ENCODE results near the gene TMC3. TPM values are rescaled to one million over a fixed set of nuclear protein-coding genes. Genes with fewer than 3 reads are reported as not detected.
A peak's percentile ranks its signal among the peaks of the same experiment; 100 is the strongest.

TMC3 gene
- polyA plus RNA-seq (2011; rRNA removed): not detected in 2 replicates
- polyA plus RNA-seq (2012; cell fraction: cytosol; rRNA removed): not detected in 2 replicates
- not detected in 2 replicates for polyA plus RNA-seq (2012; cell fraction: nucleus; rRNA removed)
- polyA plus RNA-seq (2017; fragmentation: RNase III; extraction: RNeasy Plus Mini Kit Qiagen cat#74134 plus additional on column Dnase treatment): not detected in 3 replicates
- polyA minus RNA-seq (2011; rRNA and poly(A)+ RNA removed): 0.04 TPM in 1 of 2 replicates, not detected in the other

- no peaks in the 10 kb centered on the region for H3K9me3 ChIP-seq
- ChIA-PET POLR2A (no interaction called here), CTCF (interaction anchor here (0.7 to 2.3 kb wide), 4 partner anchors 18 to 267 kb away, joined by 3 to 6 read pairs (median 4); no protein-coding TSS in a partner anchor)
- no peak for DNase-seq (ENCODE audit: low read depth in 1 of 2, low spot score in 1 of 2)
- TF ChIP-seq ZNF302 (CRISPR knock-in tag; IDR thresholded peaks at IDR 0.05): no peak
- H3K4me3 ChIP-seq: no peak within 1 kb of the TSS
- H3K27ac ChIP-seq: no peak within 1 kb of the TSS
- no peaks in the 10 kb centered on the region for H3K4me1 ChIP-seq
- FAIRE-seq: no peak
- ATAC-seq: peak in 1 of 2 experiments; percentile 25; a peak in 1 of 6 replicates
- no peak within 1 kb of the TSS for H3K4me2 ChIP-seq
- 24% methylated on average over 11 of the region's 11 CpGs for WGBS (ENCODE audit: missing lambda C conversion rate)
Measured at GRCh38 chr15:81373775-81374395, at the start of gene TMC3. TSS of gene TMC3 (minus strand) at chr15:81374213. CDS start at chr15:81374077, 136 bp downstream.

- Histone ChIP-seq H3K4me1 (no peaks in the 10 kb centered on the region), H3K27ac (no peak overlapping the region), H3K9me3 (no peaks in the 10 kb centered on the region), H3K4me2 (no peak overlapping the region), H3K4me3 (no peak overlapping the region)
- CTCF ChIA-PET: interaction anchor here (0.6 to 3.2 kb wide), 4 partner anchors 11 to 147 kb away, joined by 3 to 22 read pairs (median 4); no protein-coding TSS in a partner anchor
- 0% methylated on average over 1 of the region's 1 CpG for WGBS (ENCODE audit: missing lambda C conversion rate)
- TF ChIP-seq ZSCAN20 (CRISPR knock-in tag; IDR thresholded peaks at IDR 0.05): no peak
- no peak for TF ChIP-seq TFCP2L1 (CRISPR knock-in tag; IDR thresholded peaks at IDR 0.05)
- no peak for TF ChIP-seq CBX8 (IDR thresholded peaks at IDR 0.05)
- TF ChIP-seq, protein P1, sequence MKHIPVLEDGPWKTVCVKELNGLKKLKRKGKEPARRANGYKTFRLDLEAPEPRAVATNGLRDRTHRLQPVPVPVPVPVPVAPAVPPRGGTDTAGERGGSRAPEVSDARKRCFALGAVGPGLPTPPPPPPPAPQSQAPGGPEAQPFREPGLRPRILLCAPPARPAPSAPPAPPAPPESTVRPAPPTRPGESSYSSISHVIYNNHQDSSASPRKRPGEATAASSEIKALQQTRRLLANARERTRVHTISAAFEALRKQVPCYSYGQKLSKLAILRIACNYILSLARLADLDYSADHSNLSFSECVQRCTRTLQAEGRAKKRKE (CRISPR knock-in tag; IDR thresholded peaks at IDR 0.05; ENCODE audit: low read depth): no peak
- TF ChIP-seq FOSL2 (IDR thresholded peaks at IDR 0.05): no peak
- TF ChIP-seq FOSL2 (CRISPR knock-in tag; IDR thresholded peaks at IDR 0.05): no peak
- no peak for TF ChIP-seq HMGXB4 (CRISPR knock-in tag; IDR thresholded peaks at IDR 0.05; ENCODE audit: borderline replicate concordance)
- no peak for TF ChIP-seq HDAC2 (IDR thresholded peaks at IDR 0.05)
- no peak for TF ChIP-seq CBX2 (IDR thresholded peaks at IDR 0.05; ENCODE audit: borderline replicate concordance, low read depth)
- no peak for TF ChIP-seq MAFK (IDR thresholded peaks at IDR 0.05; ENCODE audit: partially characterized antibody)
- TF ChIP-seq, protein P2, sequence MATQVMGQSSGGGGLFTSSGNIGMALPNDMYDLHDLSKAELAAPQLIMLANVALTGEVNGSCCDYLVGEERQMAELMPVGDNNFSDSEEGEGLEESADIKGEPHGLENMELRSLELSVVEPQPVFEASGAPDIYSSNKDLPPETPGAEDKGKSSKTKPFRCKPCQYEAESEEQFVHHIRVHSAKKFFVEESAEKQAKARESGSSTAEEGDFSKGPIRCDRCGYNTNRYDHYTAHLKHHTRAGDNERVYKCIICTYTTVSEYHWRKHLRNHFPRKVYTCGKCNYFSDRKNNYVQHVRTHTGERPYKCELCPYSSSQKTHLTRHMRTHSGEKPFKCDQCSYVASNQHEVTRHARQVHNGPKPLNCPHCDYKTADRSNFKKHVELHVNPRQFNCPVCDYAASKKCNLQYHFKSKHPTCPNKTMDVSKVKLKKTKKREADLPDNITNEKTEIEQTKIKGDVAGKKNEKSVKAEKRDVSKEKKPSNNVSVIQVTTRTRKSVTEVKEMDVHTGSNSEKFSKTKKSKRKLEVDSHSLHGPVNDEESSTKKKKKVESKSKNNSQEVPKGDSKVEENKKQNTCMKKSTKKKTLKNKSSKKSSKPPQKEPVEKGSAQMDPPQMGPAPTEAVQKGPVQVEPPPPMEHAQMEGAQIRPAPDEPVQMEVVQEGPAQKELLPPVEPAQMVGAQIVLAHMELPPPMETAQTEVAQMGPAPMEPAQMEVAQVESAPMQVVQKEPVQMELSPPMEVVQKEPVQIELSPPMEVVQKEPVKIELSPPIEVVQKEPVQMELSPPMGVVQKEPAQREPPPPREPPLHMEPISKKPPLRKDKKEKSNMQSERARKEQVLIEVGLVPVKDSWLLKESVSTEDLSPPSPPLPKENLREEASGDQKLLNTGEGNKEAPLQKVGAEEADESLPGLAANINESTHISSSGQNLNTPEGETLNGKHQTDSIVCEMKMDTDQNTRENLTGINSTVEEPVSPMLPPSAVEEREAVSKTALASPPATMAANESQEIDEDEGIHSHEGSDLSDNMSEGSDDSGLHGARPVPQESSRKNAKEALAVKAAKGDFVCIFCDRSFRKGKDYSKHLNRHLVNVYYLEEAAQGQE (IDR thresholded peaks at IDR 0.05): no peak
- no peak for TF ChIP-seq BHLHE40 (IDR thresholded peaks at IDR 0.05; ENCODE audit: low read depth, low read length)
- no peak for TF ChIP-seq ZFP36 (IDR thresholded peaks at IDR 0.05; ENCODE audit: borderline replicate concordance, partially characterized antibody)
- TF ChIP-seq EHMT2 (IDR thresholded peaks at IDR 0.05; ENCODE audit: low read depth): no peak
- no peak for TF ChIP-seq EHF (CRISPR knock-in tag; IDR thresholded peaks at IDR 0.05)
- TF ChIP-seq, protein P3, sequence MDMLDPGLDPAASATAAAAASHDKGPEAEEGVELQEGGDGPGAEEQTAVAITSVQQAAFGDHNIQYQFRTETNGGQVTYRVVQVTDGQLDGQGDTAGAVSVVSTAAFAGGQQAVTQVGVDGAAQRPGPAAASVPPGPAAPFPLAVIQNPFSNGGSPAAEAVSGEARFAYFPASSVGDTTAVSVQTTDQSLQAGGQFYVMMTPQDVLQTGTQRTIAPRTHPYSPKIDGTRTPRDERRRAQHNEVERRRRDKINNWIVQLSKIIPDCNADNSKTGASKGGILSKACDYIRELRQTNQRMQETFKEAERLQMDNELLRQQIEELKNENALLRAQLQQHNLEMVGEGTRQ (IDR thresholded peaks at IDR 0.05): no peak
- DNase-seq (ENCODE audit: low read depth in 1 of 2, low spot score in 1 of 2) (no peak), FAIRE-seq (no peak), ATAC-seq (no peak)
- POLR2A ChIA-PET: no interaction called here
Measured at GRCh38 chr15:81421461-81421860, 47.4 kb upstream of the TMC3 start.
